AG10803 (cell line): ENCODE data around the gene GJB3.

Experiments
- DNase-seq: peaks from one replicate; pipeline ENCODE4 v3.0.0; 2010; ENCODE audit warnings: low read depth
- H3K4me3 ChIP-seq: 2 replicates; pipeline ENCODE4 v1.5.1; 2011; ENCODE audit warnings: mild to moderate bottlenecking, low read length, control low read depth
- CTCF ChIP-seq: conservative IDR thresholded peaks from 2 replicates; pipeline ENCODE4 v1.5.1; 2011; ENCODE audit warnings: mild to moderate bottlenecking, low read length, control low read depth, inconsistent platforms

GJB3 gene

GRCh38 chr1:34779526-34779925 lies 1.5 kb upstream of the GJB3 start:
- TF ChIP-seq CTCF: no peak
- no peak for DNase-seq
- no peak overlapping the region for H3K4me3 ChIP-seq

- TF ChIP-seq CTCF: no peak
- H3K4me3 ChIP-seq: no peak overlapping the region
- DNase-seq: no peak
These were observed 1.1 kb upstream of the GJB3 start for GRCh38 chr1:34779962-34780361.

- H3K4me3 ChIP-seq: no peak overlapping the region
- DNase-seq: no peak
- no peak for TF ChIP-seq CTCF
These were observed 486 bp upstream of the GJB3 start for GRCh38 chr1:34780528-34780927.

GRCh38 chr1:34781844-34782391 lies 904 bp downstream of the GJB3 start:
- no peak overlapping the region for H3K4me3 ChIP-seq
- TF ChIP-seq CTCF: no peak
- no peak for DNase-seq

GRCh38 chr1:34784751-34785221 lies 3.8 kb downstream of the GJB3 start:
- no peak overlapping the region for H3K4me3 ChIP-seq
- DNase-seq: no peak
- TF ChIP-seq CTCF: no peak

- no peak overlapping the region for H3K4me3 ChIP-seq
- no peak for DNase-seq
- no peak for TF ChIP-seq CTCF
These were observed 4.3 kb downstream of the GJB3 start for GRCh38 chr1:34785231-34785874.

GRCh38 chr1:34785875-34786470 lies 5.0 kb downstream of the GJB3 start:
- H3K4me3 ChIP-seq: no peak overlapping the region
- no peak for DNase-seq
- no peak for TF ChIP-seq CTCF
